B cell (primary cell): Measurements from ENCODE around the gene ANKRD44. TPM values are rescaled to one million over a fixed set of nuclear protein-coding genes. Genes with fewer than 3 reads are reported as not detected.

Experiments
- ATAC-seq: fragments of 200-7000 bp; cut with Tn5 transposase; one replicate; pipeline ENCODE4 v1.10.0; 2021; ENCODE audit warnings: low read depth, mild to moderate bottlenecking, moderate number of reproducible peaks, moderate library complexity
- CTCF ChIA-PET: fragments of 350-600 bp; sonication (Branson Sonifier 250); formaldehyde crosslinking; loops from one replicate; lab custom pipeline; 2021; ENCODE audit warnings: antibody characterized with exemption, inconsistent platforms; lab: Charles Lee
- POLR2A ChIA-PET: fragments of 350-600 bp; sonication (Branson Sonifier 250); formaldehyde crosslinking; loops from one replicate; lab custom pipeline; 2021; ENCODE audit warnings: antibody characterized with exemption; lab: Charles Lee
- DNase-seq: peaks from one replicate; pipeline ENCODE4 v3.0.0; 2013
- H2AFZ ChIP-seq: 2 replicates; pipeline ENCODE4 v1.6.1; 2012; ENCODE audit warnings: mild to moderate bottlenecking, low read depth, low read length; ENCODE audit not compliant: insufficient read depth, poor library complexity, severe bottlenecking
- H3K27ac ChIP-seq, 2 donors: 1 replicate in 1 of 2; 2 replicates in 1 of 2; pipeline ENCODE4 v1.5.1; 2012 to 2013; ENCODE audit warnings: low read length in 2 of 2, mild to moderate bottlenecking in 2 of 2, moderate library complexity in 1 of 2
- H3K27me3 ChIP-seq, 4 experiments: fragments of 200-600 bp in 1 of 4; sonication (generic) in 1 of 4; replicated peaks in 1 of 4; 1 replicate in 2 of 4; 2 replicates in 2 of 4; pipeline versions ENCODE4 v1.6.1 to v1.7.0; 2013 to 2016; ENCODE audit warnings: low read length in 3 of 4, mild to moderate bottlenecking in 2 of 4, mixed read lengths in 1 of 4, moderate library complexity in 1 of 4; ENCODE audit not compliant: insufficient read depth in 4 of 4, control insufficient read depth in 3 of 4; ENCODE audit errors: control extremely low read depth in 1 of 4
- H3K36me3 ChIP-seq, 2 experiments: replicated peaks in 1 of 2; 1 replicate in 1 of 2; 2 replicates in 1 of 2; pipeline versions ENCODE4 v1.6.1 to v1.7.1; 2013; ENCODE audit warnings: low read length in 1 of 2; ENCODE audit not compliant: insufficient read depth in 2 of 2, control insufficient read depth in 1 of 2; ENCODE audit errors: control extremely low read depth in 1 of 2, extremely low read depth in 1 of 2
- H3K4me1 ChIP-seq, 2 donors: fragments of 200-600 bp in 1 of 2; sonication (generic) in 1 of 2; 1 replicate in 1 of 2; 2 replicates in 1 of 2; pipeline versions ENCODE4 v1.5.1 to v1.6.1; 2013 to 2017; ENCODE audit warnings: low read length in 2 of 2; ENCODE audit not compliant: control insufficient read depth in 2 of 2, insufficient read depth in 2 of 2
- H3K4me2 ChIP-seq: replicated peaks from 2 replicates; pipeline ENCODE3; 2012; ENCODE audit warnings: mild to moderate bottlenecking, low read depth, low read length; ENCODE audit not compliant: poor library complexity, severe bottlenecking
- H3K4me3 ChIP-seq, 5 experiments: fragments of 200-600 bp in 1 of 5; sonication (generic) in 1 of 5; 1 replicate in 3 of 5; 2 replicates in 2 of 5; pipeline versions ENCODE4 v1.5.1 to v1.7.0; 2011 to 2016; ENCODE audit warnings: low read length in 4 of 5, mild to moderate bottlenecking in 4 of 5, low read depth in 2 of 5, control low read depth in 1 of 5, moderate library complexity in 1 of 5; ENCODE audit not compliant: insufficient read depth in 1 of 5; ENCODE audit errors: control extremely low read depth in 1 of 5, extremely low read depth in 1 of 5
- H3K79me2 ChIP-seq: fragments of 200-600 bp; sonication (generic); one replicate; pipeline ENCODE4 v1.6.0; 2016; ENCODE audit warnings: low read length; ENCODE audit not compliant: control insufficient read depth, insufficient read depth
- H3K9ac ChIP-seq: fragments of 200-600 bp; sonication (generic); 2 replicates; pipeline ENCODE4 v1.6.1; 2017; ENCODE audit warnings: mild to moderate bottlenecking, low read length, moderate library complexity
- H3K9me3 ChIP-seq, 3 donors: one replicate each; pipeline versions ENCODE4 v1.6.1 to v1.7.1; 2013; ENCODE audit warnings: low read length in 2 of 3; ENCODE audit not compliant: control insufficient read depth in 2 of 3, insufficient read depth in 1 of 3; ENCODE audit errors: control extremely low read depth in 1 of 3
- H4K20me1 ChIP-seq: 2 replicates; pipeline ENCODE4 v1.6.0; 2012; ENCODE audit warnings: mild to moderate bottlenecking, low read length; ENCODE audit not compliant: insufficient read depth, control insufficient read depth, poor library complexity, severe bottlenecking
- H3K27ac Mint-ChIP-seq: one replicate; pipeline ENCODE4 v1.8.0; 2021; ENCODE audit warnings: mixed read lengths
- H3K27me3 Mint-ChIP-seq: one replicate; pipeline ENCODE4 v1.8.0; 2021; ENCODE audit warnings: mixed read lengths
- H3K4me1 Mint-ChIP-seq: one replicate; pipeline ENCODE4 v1.8.0; 2021; ENCODE audit warnings: mixed read lengths
- H3K4me3 Mint-ChIP-seq: one replicate; pipeline ENCODE4 v1.8.0; 2021; ENCODE audit warnings: mixed read lengths
- H3K9me3 Mint-ChIP-seq: one replicate; pipeline ENCODE4 v1.8.0; 2022; ENCODE audit warnings: mixed read lengths; ENCODE audit not compliant: insufficient read depth
- EZH2 ChIP-seq: IDR thresholded peaks from 2 replicates; pipeline ENCODE4 v1.6.1; 2012; ENCODE audit warnings: borderline replicate concordance, low read depth, mild to moderate bottlenecking, moderate library complexity, low read length; ENCODE audit not compliant: insufficient read depth, poor library complexity, severe bottlenecking
- WGBS: methylation state at CpG from one replicate; pipeline ENCODE4 v1.1.5; 2013; ENCODE audit warnings: missing lambda C conversion rate; ENCODE audit not compliant: insufficient coverage; 5-methylcytosine and 5-hydroxymethylcytosine counted together
- intact Hi-C: fragments of 100-400 bp; cut with micrococcal nuclease; formaldehyde crosslinking; loops from one replicate; pipeline ENCODE4 v1.10.0; 2022
- polyA plus RNA-seq: library from polyadenylated mRNA; depleted of rRNA; stranded (reverse); fragments of >200 nt; gene quantifications from 2 replicates; pipeline ENCODE4 v1.2.3, GENCODE V29; 2012
- total RNA-seq, 2 donors: library from RNA; stranded (reverse); fragments of 120-200 nt in 1 of 2; gene quantifications; 1 replicate in 1 of 2; 2 replicates in 1 of 2; pipeline versions ENCODE4 v1.2.3 to v1.2.4, GENCODE V29; 2013 to 2022
- TF ChIP-seq, protein P1 (sequence below): fragments of 200-600 bp; IDR thresholded peaks from one replicate; pipeline ENCODE4 v1.8.0; 2022; ENCODE audit warnings: antibody characterized with exemption, mild to moderate bottlenecking

The ANKRD44 gene
- total and polyA plus RNA-seq, 2 donors (not counting 1 experiment from before 2014, with no cell fraction given), result 92.6 to 457 TPM

GRCh38 chr2:197096649-197097048, 213.9 kb downstream of the ANKRD44 start:
- no peak overlapping the region for H3K27ac Mint-ChIP-seq
- intact Hi-C loops, result loop anchor here (5.0 kb wide), 1 partner anchor 306 kb away; no protein-coding TSS in a partner anchor
- WGBS, result 100% methylated on average over 2 of the region's 2 CpGs

DNA sequence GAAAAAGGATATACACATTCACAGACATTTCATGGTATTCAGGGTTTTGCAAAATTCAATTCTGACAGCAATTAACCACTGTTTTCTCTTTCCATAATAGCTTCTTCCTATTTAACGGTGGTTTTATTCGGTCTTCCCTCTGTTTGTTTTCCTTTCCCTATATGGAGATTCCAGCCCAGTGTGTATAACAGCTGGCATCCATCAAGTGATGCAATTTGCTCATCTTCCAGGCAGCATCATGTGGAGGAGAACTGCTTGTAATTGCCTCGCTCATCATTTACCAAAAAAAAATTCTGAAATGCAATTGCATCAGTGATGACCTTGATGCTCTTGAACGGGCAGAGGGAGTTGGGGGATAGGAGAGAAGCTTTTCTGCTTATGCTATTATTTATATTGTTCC, 218.1 kb downstream of the ANKRD44 start:
- Mint-ChIP-seq H3K27me3 (no peaks in the 10 kb centered on the region), H3K4me1 (peaks cover 17% of the 10 kb centered on the region), H3K27ac (no peak overlapping the region), H3K9me3 (no peaks in the 10 kb centered on the region), H3K4me3 (no peak overlapping the region)
- POLR2A ChIA-PET, result no interaction called here
- no peaks in the 10 kb centered on the region for H3K9me3 ChIP-seq
- no peak for DNase-seq
- no peak for TF ChIP-seq EZH2
- TF ChIP-seq, protein P1, sequence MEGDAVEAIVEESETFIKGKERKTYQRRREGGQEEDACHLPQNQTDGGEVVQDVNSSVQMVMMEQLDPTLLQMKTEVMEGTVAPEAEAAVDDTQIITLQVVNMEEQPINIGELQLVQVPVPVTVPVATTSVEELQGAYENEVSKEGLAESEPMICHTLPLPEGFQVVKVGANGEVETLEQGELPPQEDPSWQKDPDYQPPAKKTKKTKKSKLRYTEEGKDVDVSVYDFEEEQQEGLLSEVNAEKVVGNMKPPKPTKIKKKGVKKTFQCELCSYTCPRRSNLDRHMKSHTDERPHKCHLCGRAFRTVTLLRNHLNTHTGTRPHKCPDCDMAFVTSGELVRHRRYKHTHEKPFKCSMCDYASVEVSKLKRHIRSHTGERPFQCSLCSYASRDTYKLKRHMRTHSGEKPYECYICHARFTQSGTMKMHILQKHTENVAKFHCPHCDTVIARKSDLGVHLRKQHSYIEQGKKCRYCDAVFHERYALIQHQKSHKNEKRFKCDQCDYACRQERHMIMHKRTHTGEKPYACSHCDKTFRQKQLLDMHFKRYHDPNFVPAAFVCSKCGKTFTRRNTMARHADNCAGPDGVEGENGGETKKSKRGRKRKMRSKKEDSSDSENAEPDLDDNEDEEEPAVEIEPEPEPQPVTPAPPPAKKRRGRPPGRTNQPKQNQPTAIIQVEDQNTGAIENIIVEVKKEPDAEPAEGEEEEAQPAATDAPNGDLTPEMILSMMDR, result no peak
- CTCF ChIA-PET, result interaction anchor here (0.6 to 1.3 kb wide), 5 partner anchors 13 to 323 kb away, joined by 3 to 4 read pairs (median 3); no protein-coding TSS in a partner anchor
- no peaks in the 10 kb centered on the region for H4K20me1 ChIP-seq
- H3K4me1 ChIP-seq, result no peaks in the 10 kb centered on the region
- H3K27me3 ChIP-seq, result no peaks in the 10 kb centered on the region
- H3K9ac ChIP-seq, result no peak overlapping the region
- no peak overlapping the region for H2AFZ ChIP-seq
- H3K36me3 ChIP-seq, result peaks cover 2 to 79% of the 10 kb centered on the region in 2 experiments
- intact Hi-C loops, result no loop called here
- H3K27ac ChIP-seq, result no peak overlapping the region
- peaks cover 8% of the 10 kb centered on the region for H3K79me2 ChIP-seq
- H3K4me2 ChIP-seq, result no peak overlapping the region
- 100% methylated on average over 1 of the region's 4 CpGs for WGBS
- no peak for ATAC-seq
- no peak overlapping the region for H3K4me3 ChIP-seq

More at GRCh38 chr2:197096649-197097048, 213.9 kb downstream of the ANKRD44 start:
- Histone ChIP-seq H3K79me2 (peaks cover 15% of the 10 kb centered on the region), H3K36me3 (peaks cover 3 to 88% of the 10 kb centered on the region in 2 experiments), H3K4me1 (no peaks in the 10 kb centered on the region), H3K9me3 (no peaks in the 10 kb centered on the region), H3K27me3 (no peaks in the 10 kb centered on the region), H2AFZ (no peak overlapping the region), H3K27ac (no peak overlapping the region), H3K4me3 (no peak overlapping the region), H3K4me2 (no peak overlapping the region), H4K20me1 (no peaks in the 10 kb centered on the region), H3K9ac (no peak overlapping the region)
- H3K9me3 Mint-ChIP-seq, result no peaks in the 10 kb centered on the region
- ChIA-PET POLR2A (no interaction called here), CTCF (interaction anchor here (1.2 kb wide), 1 partner anchor 72 kb away, joined by 4 read pairs; no protein-coding TSS in a partner anchor)
- no peak overlapping the region for H3K4me3 Mint-ChIP-seq
- no peak for TF ChIP-seq EZH2
- TF ChIP-seq, protein P1, result no peak
- no peaks in the 10 kb centered on the region for H3K4me1 Mint-ChIP-seq
- ATAC-seq (no peak), DNase-seq (no peak)
- no peaks in the 10 kb centered on the region for H3K27me3 Mint-ChIP-seq
